NCI-H1436 treated with DMSO at 0.1 percent for 48 hours (cell line): ENCODE results near the gene CDK15.
"Not testable (repeated sequence)": the region's sequence is repeated elsewhere in the genome, so short reads cannot be mapped to it uniquely, and the experiment has no call there.

Experiments used
- DNase-seq: peaks from one replicate; lab custom pipeline; 2025; lab: John Stamatoyannopoulos, UW

Gene CDK15

DNA sequence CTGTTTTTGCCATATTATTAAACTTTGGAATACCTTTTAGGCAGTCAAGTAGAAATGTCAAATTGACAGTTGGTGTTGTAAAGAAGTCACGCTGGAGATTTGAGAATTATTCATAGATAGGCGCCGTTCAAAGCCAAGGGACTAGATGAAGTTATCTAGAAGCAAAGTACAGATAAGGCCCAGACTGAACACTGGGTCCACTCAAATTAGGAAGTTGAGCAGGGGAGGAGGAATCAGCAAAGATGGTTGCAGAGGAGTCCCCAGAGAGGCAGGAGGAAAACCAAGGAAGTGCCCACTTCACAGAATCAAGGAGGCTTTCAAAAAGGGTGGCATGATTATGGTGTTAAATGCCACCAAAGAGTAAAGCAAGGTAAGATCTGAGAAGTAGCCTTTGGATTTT lies 16.0 kb upstream of the CDK15 start:
- DNase-seq: no peak

GRCh38 chr2:201790989-201791388 lies 15.3 kb upstream of the CDK15 start:
- no peak for DNase-seq

DNA sequence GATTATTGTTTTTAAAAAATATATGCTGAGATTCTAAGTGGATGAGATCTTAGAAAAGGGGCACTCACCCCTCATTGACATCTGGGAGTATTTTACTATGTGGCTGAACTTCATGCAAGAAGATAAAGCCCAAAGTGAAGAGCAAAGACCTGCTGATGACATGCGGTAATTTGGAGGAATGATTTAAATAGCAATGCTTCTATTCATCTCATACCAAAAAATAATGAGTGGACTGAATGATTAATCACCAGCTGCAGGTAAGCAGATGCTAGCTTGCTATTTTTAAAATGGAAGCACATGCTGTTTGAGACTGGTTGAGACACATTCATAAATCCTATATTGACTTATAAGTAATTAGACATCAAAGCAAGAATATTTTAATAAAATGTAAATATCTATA lies 12.7 kb upstream of the CDK15 start:
- no peak for DNase-seq

DNA sequence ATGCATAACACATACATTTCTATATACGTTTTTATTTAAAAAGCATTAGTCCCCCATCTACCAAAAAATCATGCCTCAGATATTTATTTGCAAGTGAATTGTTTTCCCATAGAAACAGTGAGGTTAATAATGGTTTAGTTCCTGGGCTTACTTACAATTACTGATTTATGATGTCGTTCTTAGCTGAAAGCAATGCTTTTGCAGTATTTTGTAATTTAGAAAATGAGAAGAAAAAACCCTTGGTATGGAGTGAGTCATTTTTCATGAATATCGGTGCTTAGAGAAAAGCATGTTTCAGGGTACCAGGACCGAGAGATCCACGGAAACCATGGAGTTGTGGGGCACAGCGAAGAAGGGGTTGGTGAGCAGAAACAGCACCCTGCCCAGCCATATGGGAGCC lies 12.0 kb upstream of the CDK15 start:
- no peak for DNase-seq

GRCh38 chr2:201795607-201796477 lies 10.5 kb upstream of the CDK15 start:
- no peak for DNase-seq

DNA sequence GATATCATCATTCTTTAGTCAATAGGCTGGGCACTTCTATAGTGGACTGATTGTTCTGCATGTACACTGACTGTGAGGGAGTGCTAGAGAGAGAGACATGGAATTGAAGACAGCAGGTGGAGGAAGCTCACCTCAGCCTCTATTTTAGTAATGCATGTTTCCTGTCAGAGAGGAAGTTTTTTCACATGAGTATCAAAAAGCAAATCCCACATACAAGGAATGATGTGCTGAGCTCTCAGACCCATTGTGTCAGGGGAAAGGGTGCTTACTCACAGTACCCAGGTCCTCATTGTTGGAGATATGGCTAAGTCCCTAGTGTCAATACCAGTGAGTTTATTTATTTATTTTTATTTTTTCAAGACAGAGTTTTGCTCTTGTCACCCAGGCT lies 9.9 kb upstream of the CDK15 start:
- DNase-seq: no peak

DNA sequence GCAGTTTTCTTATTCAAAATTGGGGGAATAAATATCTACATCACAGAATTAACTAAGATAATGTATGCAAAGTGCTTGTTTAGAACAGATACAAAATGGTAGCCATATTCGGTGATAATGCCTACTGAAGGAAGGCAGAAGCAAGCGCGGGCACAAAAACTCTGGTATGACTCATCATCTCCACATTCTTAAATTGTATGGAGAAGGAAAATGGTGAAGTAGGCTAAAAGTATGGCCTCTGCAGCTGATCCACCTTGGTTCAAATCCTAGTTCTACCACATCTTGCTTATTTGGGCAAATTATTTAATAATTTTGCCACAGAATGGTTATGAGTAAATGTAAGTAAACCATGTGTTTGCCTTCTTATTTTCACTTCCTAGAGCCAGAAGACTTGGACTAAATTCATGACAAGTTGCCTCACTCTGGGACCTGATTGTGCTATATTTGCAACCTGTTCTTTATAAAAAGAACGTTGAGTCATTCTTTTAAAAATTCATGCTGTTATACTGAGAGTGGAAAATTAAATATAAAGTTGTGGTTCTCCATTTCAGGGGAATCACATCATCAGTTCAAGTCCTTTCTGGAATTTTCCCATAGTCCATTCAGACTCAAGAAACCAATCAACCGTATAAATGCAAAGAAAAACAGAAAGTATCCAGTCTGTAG lies 9.0 kb upstream of the CDK15 start:
- no peak for DNase-seq

DNA sequence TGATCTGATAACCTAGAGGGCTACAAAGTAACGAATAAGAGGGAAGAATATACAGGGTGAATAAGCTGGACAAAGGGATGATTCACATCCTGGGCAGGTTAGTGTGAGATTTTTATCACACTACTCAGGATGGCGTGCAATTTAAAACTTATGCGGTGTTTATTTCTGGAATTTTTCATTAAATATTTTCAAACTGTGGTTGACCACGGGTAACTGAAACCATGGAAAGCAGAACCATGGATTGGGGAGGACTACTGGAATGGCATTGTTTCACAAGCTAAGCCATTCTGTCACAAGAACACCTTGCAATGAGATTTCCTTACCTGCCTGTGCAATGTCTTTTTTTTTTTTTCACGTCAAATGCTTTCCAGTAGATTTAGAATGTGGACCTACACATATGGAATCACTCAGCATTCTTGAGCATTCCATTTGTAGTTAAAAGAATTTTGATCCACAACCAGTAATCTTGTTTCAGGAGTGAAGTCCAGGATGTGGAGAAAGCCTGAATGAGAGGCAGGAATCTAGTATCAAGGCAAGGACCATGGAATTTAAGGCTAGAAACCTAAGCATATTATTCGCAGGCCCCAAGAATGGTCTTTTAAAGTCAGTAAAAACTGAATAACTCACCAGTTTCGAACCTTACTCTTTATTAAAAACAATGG lies 8.0 kb upstream of the CDK15 start:
- no peak for DNase-seq

- not testable (repeated sequence) for DNase-seq
Measured at GRCh38 chr2:201798914-201799285, 7.4 kb upstream of the CDK15 start.

- DNase-seq: no peak
Measured at GRCh38 chr2:201807452-201807999, 1.2 kb downstream of the CDK15 start.

- no peak for DNase-seq
Measured at GRCh38 chr2:201808027-201808426, 1.7 kb downstream of the CDK15 start.

- no peak for DNase-seq
Measured at GRCh38 chr2:201809633-201810032, 3.3 kb downstream of the CDK15 start.

GRCh38 chr2:201810604-201811003 lies 4.3 kb downstream of the CDK15 start:
- not testable (repeated sequence) for DNase-seq

GRCh38 chr2:201813996-201814760 lies 7.8 kb downstream of the CDK15 start:
- no peak for DNase-seq

- DNase-seq: no peak
Measured at GRCh38 chr2:201816657-201817575, 10.6 kb downstream of the CDK15 start.

DNA sequence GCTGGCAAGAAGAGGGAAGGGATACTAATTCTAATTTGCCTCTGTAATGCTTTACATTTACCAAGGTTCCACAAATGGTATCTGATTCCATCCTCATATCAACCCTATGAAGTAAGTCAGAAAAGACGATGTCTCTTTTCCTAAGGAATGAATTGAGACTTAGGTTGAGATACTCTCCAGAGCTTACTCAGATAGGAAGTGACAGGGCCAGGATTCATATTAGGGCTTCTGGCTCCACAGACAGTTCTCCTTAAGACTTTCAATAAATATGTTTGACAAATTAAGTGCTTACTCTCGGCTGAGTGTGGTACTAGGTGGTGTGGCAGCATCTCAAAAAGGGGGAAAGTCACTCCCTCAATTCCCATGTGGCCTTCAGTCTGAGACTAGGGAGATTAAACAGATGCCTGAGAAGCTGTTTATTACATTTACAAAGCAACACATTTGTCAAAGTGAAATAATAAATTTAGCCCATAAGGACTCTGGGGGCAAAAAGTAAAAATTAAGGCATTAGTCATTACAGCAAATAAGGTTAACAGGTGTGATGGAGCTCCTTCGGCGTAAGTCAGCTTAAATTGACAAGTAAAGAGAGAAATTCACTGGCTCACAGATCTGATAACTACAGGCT lies 14.2 kb downstream of the CDK15 start:
- no peak for DNase-seq

DNA sequence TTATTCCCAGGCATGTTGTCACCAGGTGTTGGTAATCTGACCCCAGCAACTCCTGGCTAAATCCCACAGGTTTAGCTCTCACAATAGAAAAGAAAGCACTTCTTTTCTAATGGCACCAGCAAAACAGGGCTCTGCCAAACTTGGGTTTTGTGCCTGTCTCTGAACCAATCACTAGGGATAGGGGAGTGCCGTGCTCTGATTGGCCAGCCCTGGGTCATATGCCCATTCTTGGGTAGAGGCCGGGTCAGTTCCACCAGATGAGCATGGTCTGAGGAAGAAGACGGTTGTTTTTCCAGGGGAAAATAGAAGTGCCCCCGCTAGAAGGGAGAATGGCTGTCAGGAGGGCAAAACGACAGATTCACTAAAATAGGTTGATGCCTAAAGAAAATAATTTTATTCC lies 14.7 kb downstream of the CDK15 start:
- DNase-seq: no peak

DNA sequence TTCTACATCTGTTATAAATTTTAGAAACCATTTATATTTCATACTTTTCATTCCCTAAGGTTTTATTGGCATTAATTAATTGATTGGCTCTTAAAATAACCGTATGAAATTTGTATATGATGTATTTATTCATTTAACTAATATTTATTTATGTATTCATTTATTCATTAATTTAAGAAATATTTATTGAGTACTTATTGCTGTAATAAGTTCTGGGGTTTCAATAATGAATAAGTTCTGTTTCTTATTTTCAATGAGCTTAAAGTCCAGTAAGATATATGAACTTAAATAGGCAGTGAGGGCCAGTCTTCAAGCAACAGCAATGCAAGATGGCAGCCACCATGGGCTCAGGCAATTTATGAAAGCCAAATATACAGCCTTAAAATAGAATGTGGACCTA lies 17.9 kb downstream of the CDK15 start:
- DNase-seq: no peak

DNA sequence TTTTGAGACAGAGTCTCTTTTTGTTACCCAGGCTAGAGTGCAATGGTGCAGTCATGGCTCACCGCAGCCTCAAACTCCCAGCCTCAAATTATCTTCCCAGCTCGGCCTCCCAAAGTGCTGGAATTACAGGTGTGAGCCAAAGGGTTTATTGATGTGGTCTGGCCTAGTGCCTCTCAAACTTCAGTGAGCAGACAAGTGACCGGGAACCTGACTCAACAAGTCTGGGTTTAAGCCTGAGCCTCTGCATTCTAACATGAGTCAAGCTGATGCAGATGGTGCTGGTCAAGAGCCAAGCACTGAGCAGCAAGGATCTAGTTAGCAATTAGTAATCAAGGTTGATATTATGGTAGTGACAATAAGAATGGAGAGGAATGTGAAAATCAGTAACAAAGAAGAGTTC lies 21.3 kb downstream of the CDK15 start:
- DNase-seq: no peak

GRCh38 chr2:201828220-201828619 lies 21.9 kb downstream of the CDK15 start:
- no peak for DNase-seq
